Esophagus squamous epithelium (tissue), 4 donors: Measurements from ENCODE around the gene VSTM4.

Source experiments
- CTCF ChIP-seq, 6 experiments: fragments of 450-650 bp in 4 of 6; fragments of 200-600 bp in 2 of 6; sonication (generic) in 2 of 6; IDR thresholded peaks; one replicate each; pipeline ENCODE4 v1.5.1; 2016 to 2019; ENCODE audit warnings: antibody characterized with exemption in 6 of 6, mild to moderate bottlenecking in 4 of 6, moderate library complexity in 4 of 6
- POLR2A ChIP-seq, 4 donors: fragments of 450-650 bp; IDR thresholded peaks; one replicate each; pipeline ENCODE4 v1.6.1; 2017; ENCODE audit warnings: antibody characterized with exemption in 4 of 4, mild to moderate bottlenecking in 4 of 4, moderate library complexity in 3 of 4

GRCh38 chr10:48985621-48986158, 129.6 kb downstream of the VSTM4 start:
- TF ChIP-seq CTCF (IDR thresholded peaks at IDR 0.05) (no peak), POLR2A (IDR thresholded peaks at IDR 0.05) (no peak)
